Transverse colon (tissue), 4 donors: ENCODE results near the gene LCP1. TPM values are rescaled to one million over a fixed set of nuclear protein-coding genes. Genes with fewer than 3 reads are reported as not detected.

Experiments
- DNase-seq: peaks from one replicate; pipeline ENCODE4 v3.0.0-alpha.2; 2019
- H3K27ac ChIP-seq, 4 donors: fragments of 200-600 bp; sonication (generic); 2 replicates each; pipeline ENCODE4 v1.5.1; 2016 to 2018; ENCODE audit warnings: inconsistent platforms in 4 of 4
- H3K27me3 ChIP-seq: fragments of 200-600 bp; sonication (generic); 2 replicates; pipeline ENCODE4 v1.5.1; 2017; ENCODE audit warnings: inconsistent platforms
- H3K36me3 ChIP-seq, 4 donors: fragments of 200-600 bp; sonication (generic); 2 replicates each; pipeline ENCODE4 v1.5.1; 2017 to 2019; ENCODE audit warnings: inconsistent platforms in 4 of 4
- H3K4me1 ChIP-seq, 4 donors: fragments of 200-600 bp; sonication (generic); 2 replicates each; pipeline ENCODE4 v1.5.1; 2017 to 2020; ENCODE audit warnings: inconsistent platforms in 4 of 4
- H3K4me3 ChIP-seq, 4 donors: fragments of 200-600 bp; sonication (generic); 1 replicate in 1 of 4; 2 replicates in 3 of 4; pipeline versions ENCODE4 v1.5.1 to v1.6.1; 2017 to 2019; ENCODE audit warnings: inconsistent platforms in 4 of 4
- H3K9me3 ChIP-seq, 2 donors: fragments of 200-600 bp; sonication (generic); 2 replicates each; pipeline ENCODE4 v1.5.1; 2017 to 2019; ENCODE audit warnings: inconsistent platforms in 2 of 2
- EP300 ChIP-seq: sonication (generic); formaldehyde crosslinking; IDR thresholded peaks from one replicate; pipeline ENCODE4 v1.6.1; 2017; ENCODE audit warnings: antibody characterized with exemption, low read depth
- POLR2A ChIP-seq: fragments of 450-650 bp; IDR thresholded peaks from one replicate; pipeline ENCODE4 v1.6.1; 2016; ENCODE audit warnings: antibody characterized with exemption, mild to moderate bottlenecking, moderate library complexity
- POLR2AphosphoS5 ChIP-seq, 3 donors: sonication (generic); formaldehyde crosslinking; IDR thresholded peaks; one replicate each; pipeline ENCODE4 v1.6.1; 2016; ENCODE audit warnings: antibody characterized with exemption in 3 of 3
- WGBS, 2 donors: methylation state at CpG; one replicate each; pipeline ENCODE4 v1.1.5; 2018; ENCODE audit warnings: low coverage in 1 of 2; 5-methylcytosine and 5-hydroxymethylcytosine counted together
- in situ Hi-C, 4 donors: fragments of 200-750 bp; cut with MboI; loops; one replicate each; pipeline versions ENCODE4 v1.15.0 to v1.15.1; 2017; ENCODE audit warnings: low sequenced_read_pairs in 3 of 4, low pct_ligation_motif_present in 1 of 4, low pct_unique_long_range_greater_than_20kb in 1 of 4
- intact Hi-C: fragments of 100-400 bp; cut with DNase I; formaldehyde crosslinking; loops from one replicate; pipeline ENCODE4 v1.15.1; 2023; ENCODE audit warnings: low total_unique reads
- total RNA-seq, 4 donors: library from RNA; depleted of rRNA; stranded (reverse); fragments of >200 nt; gene quantifications; one replicate each; pipeline ENCODE4 v1.1.0, GENCODE V29; 2016
- TF ChIP-seq, protein P1 (sequence below), 5 experiments: fragments of 200-600 bp in 3 of 5; fragments of 450-650 bp in 2 of 5; sonication (generic) in 3 of 5; IDR thresholded peaks; 1 replicate in 2 of 5; 2 replicates in 3 of 5; pipeline ENCODE4 v1.5.1; 2016 to 2017; ENCODE audit warnings: antibody characterized with exemption in 5 of 5, inconsistent platforms in 3 of 5, mild to moderate bottlenecking in 2 of 5, moderate library complexity in 1 of 5

LCP1 gene
- total RNA-seq, 4 donors from 2014 or later, result 1.6 to 35.7 (median 26.1) TPM

- intact Hi-C loops, result no loop called here
- no peaks in the 10 kb centered on the region for H3K27me3 ChIP-seq
These were observed 84.3 kb downstream of the LCP1 start for GRCh38 chr13:46097663-46098062.

DNA sequence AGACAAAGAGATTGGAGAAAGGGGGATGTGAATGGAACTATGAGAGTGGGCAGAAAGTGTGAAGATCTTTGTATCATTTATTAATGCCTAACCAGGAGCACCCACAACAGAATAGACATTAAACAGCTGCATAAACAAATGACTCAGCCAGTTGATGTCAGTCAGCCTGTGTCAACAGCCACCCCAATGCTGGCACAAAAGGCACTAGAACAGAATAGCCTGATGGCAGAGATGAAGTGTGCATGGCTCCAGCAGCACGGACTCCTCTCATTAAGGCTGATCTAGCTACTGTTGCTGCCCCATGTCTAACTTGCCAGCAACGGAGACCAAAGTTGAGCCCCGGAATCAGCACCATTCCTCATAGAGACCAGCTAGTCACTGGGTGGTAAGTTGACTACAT lies 85.0 kb downstream of the LCP1 start:
- DNase-seq, result no peak

More at GRCh38 chr13:46097663-46098062, 84.3 kb downstream of the LCP1 start:
- in situ Hi-C loops, result no loop called here
- no peaks in the 10 kb centered on the region for H3K4me1 ChIP-seq
- H3K27ac ChIP-seq, result no peak overlapping the region
- H3K4me3 ChIP-seq, result no peak overlapping the region
- DNase-seq, result no peak
- no peaks in the 10 kb centered on the region for H3K9me3 ChIP-seq
- no peaks in the 10 kb centered on the region for H3K36me3 ChIP-seq
- WGBS, 2 donors, result 62 to 80% methylated on average over 3 to 4 of the region's 4 CpGs
- no peak for TF ChIP-seq EP300
- TF ChIP-seq POLR2A, result no peak
- no peak for TF ChIP-seq POLR2AphosphoS5 (IDR thresholded peaks at IDR 0.05)
- TF ChIP-seq, protein P1, sequence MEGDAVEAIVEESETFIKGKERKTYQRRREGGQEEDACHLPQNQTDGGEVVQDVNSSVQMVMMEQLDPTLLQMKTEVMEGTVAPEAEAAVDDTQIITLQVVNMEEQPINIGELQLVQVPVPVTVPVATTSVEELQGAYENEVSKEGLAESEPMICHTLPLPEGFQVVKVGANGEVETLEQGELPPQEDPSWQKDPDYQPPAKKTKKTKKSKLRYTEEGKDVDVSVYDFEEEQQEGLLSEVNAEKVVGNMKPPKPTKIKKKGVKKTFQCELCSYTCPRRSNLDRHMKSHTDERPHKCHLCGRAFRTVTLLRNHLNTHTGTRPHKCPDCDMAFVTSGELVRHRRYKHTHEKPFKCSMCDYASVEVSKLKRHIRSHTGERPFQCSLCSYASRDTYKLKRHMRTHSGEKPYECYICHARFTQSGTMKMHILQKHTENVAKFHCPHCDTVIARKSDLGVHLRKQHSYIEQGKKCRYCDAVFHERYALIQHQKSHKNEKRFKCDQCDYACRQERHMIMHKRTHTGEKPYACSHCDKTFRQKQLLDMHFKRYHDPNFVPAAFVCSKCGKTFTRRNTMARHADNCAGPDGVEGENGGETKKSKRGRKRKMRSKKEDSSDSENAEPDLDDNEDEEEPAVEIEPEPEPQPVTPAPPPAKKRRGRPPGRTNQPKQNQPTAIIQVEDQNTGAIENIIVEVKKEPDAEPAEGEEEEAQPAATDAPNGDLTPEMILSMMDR (IDR thresholded peaks at IDR 0.05), result no peak

DNA sequence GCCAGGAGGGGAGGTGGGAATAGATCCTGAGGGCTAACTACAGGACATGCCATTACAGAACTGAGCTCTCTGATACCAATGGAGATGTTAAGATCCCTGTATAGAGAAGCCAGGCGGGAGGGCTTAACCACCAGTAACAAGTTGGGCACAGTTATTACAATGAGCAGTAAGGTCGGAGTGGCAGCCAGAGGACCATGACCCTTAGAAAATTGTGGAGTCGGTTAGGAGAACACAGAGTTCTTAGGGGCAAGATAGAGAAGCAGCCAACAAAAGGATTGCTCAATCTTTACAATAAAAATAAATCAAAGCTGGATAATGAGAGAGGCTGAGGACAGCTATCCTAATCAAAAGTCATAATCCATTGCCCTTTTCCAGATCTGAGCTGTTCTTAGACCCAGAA lies 87.5 kb downstream of the LCP1 start:
- in situ Hi-C loops, result no loop called here
- DNase-seq, result no peak
- Histone ChIP-seq H3K9me3 (no peaks in the 10 kb centered on the region), H3K27ac (no peak overlapping the region), H3K36me3 (no peaks in the 10 kb centered on the region), H3K27me3 (no peaks in the 10 kb centered on the region), H3K4me3 (no peak overlapping the region), H3K4me1 (no peaks in the 10 kb centered on the region)
- 85% methylated on average over 3 of the region's 3 CpGs; no CpG with 5 or more reads in 1 of the 2 donors for WGBS, 2 donors
- intact Hi-C loops, result no loop called here
- TF ChIP-seq EP300, result no peak
- TF ChIP-seq POLR2AphosphoS5 (IDR thresholded peaks at IDR 0.05), result no peak
- TF ChIP-seq, protein P1 (IDR thresholded peaks at IDR 0.05), result no peak
- TF ChIP-seq POLR2A, result no peak

More for the DNA sequence above, 85.0 kb downstream of the LCP1 start:
- Histone ChIP-seq H3K27me3 (no peaks in the 10 kb centered on the region), H3K4me3 (no peak overlapping the region), H3K4me1 (no peaks in the 10 kb centered on the region), H3K9me3 (no peaks in the 10 kb centered on the region), H3K27ac (no peak overlapping the region), H3K36me3 (no peaks in the 10 kb centered on the region)
- in situ Hi-C loops, result no loop called here
- TF ChIP-seq POLR2AphosphoS5 (IDR thresholded peaks at IDR 0.05), result no peak
- TF ChIP-seq, protein P1 (IDR thresholded peaks at IDR 0.05), result no peak
- WGBS, 2 donors, result 73% methylated on average over 3 of the region's 3 CpGs; no CpG with 5 or more reads in 1 of the 2 donors
- intact Hi-C loops, result no loop called here

- H3K36me3 ChIP-seq, result no peaks in the 10 kb centered on the region
- H3K4me1 ChIP-seq, result no peaks in the 10 kb centered on the region
- H3K27ac ChIP-seq, result no peak overlapping the region
- no peak overlapping the region for H3K4me3 ChIP-seq
- H3K27me3 ChIP-seq, result no peaks in the 10 kb centered on the region
- intact Hi-C loops, result no loop called here
- in situ Hi-C loops, result no loop called here
- DNase-seq, result no peak
- no peaks in the 10 kb centered on the region for H3K9me3 ChIP-seq
- 70 to 78% methylated on average over 1 to 5 of the region's 5 CpGs for WGBS, 2 donors
- TF ChIP-seq, protein P1 (IDR thresholded peaks at IDR 0.05), result no peak
These were observed 93.0 kb downstream of the LCP1 start for GRCh38 chr13:46088821-46089562.
